Effector CD4-positive, alpha-beta T cell (primary cell): ENCODE results near the gene ARID5B.

Source experiments
- DNase-seq: peaks from one replicate; pipeline ENCODE4 v3.0.0-alpha.2; 2020

ARID5B gene

GRCh38 chr10:61904733-61905725 is 3.5 kb downstream of the ARID5B start:
- DNase-seq = peak; percentile 29

GRCh38 chr10:61905837-61906561 is 4.5 kb downstream of the ARID5B start:
- no peak for DNase-seq

GRCh38 chr10:61906562-61906901 is 5.0 kb downstream of the ARID5B start:
- no peak for DNase-seq

GRCh38 chr10:61907011-61907410 is 5.5 kb downstream of the ARID5B start:
- DNase-seq = no peak

GRCh38 chr10:61907587-61907986 is 6.1 kb downstream of the ARID5B start:
- no peak for DNase-seq

GRCh38 chr10:61910226-61910805 is 8.8 kb downstream of the ARID5B start:
- DNase-seq = no peak

- DNase-seq = no peak
These were observed 9.4 kb downstream of the ARID5B start for GRCh38 chr10:61910894-61911293.

GRCh38 chr10:61911425-61911824 is 9.9 kb downstream of the ARID5B start:
- no peak for DNase-seq

GRCh38 chr10:61912981-61913380 is 11.5 kb downstream of the ARID5B start:
- DNase-seq = no peak

GRCh38 chr10:61918140-61918539 is 16.6 kb downstream of the ARID5B start:
- no peak for DNase-seq

GRCh38 chr10:61918989-61919388 is 17.5 kb downstream of the ARID5B start:
- DNase-seq = no peak

- no peak for DNase-seq
These were observed 18.2 kb downstream of the ARID5B start for GRCh38 chr10:61919646-61920215.

- DNase-seq = no peak
These were observed 19.6 kb downstream of the ARID5B start for GRCh38 chr10:61921143-61921542.

GRCh38 chr10:61923210-61923949 is 21.9 kb downstream of the ARID5B start:
- DNase-seq = no peak

GRCh38 chr10:61923950-61924274 is 22.4 kb downstream of the ARID5B start:
- no peak for DNase-seq

GRCh38 chr10:61929555-61929954 is 28.1 kb downstream of the ARID5B start:
- DNase-seq = no peak

GRCh38 chr10:61931620-61932332 is 30.3 kb downstream of the ARID5B start:
- no peak for DNase-seq

- DNase-seq = no peak
These were observed 32.5 kb downstream of the ARID5B start for GRCh38 chr10:61933859-61934555.

- DNase-seq = no peak
These were observed 33.6 kb downstream of the ARID5B start for GRCh38 chr10:61935077-61935476.

GRCh38 chr10:61936770-61937169 is 35.3 kb downstream of the ARID5B start:
- DNase-seq = no peak

- no peak for DNase-seq
These were observed 36.3 kb downstream of the ARID5B start for GRCh38 chr10:61937631-61938351.
